ENCODE data around the gene OXT.
"Not testable (repeated sequence)": the region's sequence is repeated elsewhere in the genome, so short reads cannot be mapped to it uniquely, and the experiment has no call there.

OXT gene

DNA sequence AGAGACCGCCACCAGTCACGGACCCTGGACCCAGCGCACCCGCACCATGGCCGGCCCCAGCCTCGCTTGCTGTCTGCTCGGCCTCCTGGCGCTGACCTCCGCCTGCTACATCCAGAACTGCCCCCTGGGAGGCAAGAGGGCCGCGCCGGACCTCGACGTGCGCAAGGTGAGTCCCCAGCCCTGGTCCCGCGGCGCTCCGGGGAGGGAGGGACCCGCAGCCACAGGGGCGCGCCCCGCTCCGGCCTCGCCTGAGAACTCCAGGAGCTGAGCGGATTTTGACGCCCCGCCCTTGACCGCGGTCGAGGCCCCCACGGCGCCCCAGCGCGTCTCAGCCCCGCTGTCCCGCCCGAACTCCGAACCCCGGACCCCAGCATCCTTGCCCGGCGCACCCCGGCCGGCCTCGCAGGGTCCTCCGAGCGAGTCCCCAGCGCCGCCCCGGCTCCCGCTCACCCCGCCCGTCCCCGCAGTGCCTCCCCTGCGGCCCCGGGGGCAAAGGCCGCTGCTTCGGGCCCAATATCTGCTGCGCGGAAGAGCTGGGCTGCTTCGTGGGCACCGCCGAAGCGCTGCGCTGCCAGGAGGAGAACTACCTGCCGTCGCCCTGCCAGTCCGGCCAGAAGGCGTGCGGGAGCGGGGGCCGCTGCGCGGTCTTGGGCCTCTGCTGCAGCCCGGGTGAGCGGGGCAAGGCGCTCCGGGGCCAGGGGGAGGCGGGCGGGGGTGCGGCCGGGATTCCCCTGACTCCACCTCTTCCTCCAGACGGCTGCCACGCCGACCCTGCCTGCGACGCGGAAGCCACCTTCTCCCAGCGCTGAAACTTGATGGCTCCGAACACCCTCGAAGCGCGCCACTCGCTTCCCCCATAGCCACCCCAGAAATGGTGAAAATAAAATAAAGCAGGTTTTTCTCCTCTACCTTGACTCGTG, at the start of gene OXT:
TSS of gene OXT (plus strand) at position 11 of the 920 bp plus-strand sequence. CDS start at position 47, 36 bp downstream.
- no peak for DNase-seq

DNA sequence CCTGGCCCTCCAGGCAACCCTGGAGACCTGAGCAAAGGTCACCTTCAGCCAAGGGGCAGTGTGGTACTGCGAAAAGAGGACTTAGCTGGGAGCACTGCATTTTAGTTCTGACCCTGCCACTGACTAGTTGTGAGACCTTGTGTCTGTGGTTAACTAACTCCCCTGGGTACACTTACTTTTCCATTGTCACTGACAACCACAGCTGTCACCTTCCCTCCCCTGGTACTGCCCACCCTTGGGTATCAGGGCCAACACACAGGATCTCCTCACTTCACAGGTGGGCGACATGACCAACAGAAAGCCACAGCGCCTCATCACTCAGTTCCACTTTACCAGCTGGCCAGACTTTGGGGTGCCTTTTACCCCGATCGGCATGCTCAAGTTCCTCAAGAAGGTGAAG, 49.6 kb upstream of the OXT start:
- no peak for DNase-seq

DNA sequence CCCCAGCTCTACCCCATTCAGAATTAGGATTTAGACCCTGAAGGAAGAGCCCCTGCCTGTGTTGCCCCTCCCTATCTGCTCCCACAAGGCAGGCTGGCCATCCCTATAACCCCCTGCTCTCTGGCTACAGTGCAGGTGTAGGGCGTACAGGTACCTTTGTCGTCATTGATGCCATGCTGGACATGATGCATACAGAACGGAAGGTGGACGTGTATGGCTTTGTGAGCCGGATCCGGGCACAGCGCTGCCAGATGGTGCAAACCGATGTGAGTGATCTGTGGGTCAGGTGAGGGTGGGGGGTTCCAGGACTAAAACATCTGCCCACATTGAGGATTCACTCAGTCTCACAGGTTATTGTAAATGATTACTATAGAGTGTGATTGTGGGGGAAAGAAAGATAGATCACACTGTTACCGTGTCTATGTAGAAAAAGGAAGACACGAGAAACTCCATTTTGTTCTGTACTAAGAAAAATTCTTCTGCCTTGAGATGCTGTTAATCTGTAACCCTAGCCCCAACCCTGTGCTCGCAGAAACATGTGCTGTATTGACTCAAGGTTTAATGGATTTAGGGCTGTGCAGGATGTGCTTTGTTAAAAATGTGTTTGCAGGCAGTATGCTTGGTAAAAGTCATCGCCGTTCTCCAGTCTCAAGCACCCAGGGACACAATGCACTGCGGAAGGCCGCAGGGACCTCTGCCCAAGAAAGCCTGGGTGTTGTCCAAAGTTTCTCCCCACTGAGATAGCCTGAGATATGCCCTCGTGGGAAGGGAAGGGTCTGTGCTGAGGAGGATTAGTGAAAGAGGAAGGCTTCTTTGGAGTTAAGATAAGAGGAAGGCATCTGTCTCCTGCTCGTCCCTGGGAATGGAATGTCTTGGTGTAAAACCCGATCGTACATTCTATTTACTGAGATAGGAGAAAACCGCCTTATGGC, 48.6 kb upstream of the OXT start:
- DNase-seq = not testable (repeated sequence)

DNA sequence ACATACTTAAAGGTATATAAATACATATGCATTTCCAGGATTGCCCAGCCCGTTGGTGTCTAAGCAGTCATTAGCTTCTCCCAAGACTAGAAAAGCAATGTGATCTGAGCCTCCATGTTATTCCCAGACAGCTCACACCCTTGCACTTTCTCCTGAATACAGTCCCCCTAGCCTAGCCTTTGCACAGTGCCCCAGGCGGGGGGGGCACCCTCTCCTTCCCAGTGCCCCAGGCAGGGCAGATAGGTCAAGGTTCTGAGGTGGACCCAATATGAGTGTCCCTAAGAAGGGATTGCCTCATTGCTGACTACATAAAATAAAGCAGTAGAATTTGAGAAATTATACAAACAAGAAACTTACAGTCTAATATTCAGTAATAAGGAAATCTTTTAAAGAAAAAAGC, 43.4 kb upstream of the OXT start:
- no peak for DNase-seq

GRCh38 chr20:3031524-3032147, 39.8 kb upstream of the OXT start:
- no peak for DNase-seq

- no peak for DNase-seq
Measured at GRCh38 chr20:3032624-3033023, 38.8 kb upstream of the OXT start.

DNA sequence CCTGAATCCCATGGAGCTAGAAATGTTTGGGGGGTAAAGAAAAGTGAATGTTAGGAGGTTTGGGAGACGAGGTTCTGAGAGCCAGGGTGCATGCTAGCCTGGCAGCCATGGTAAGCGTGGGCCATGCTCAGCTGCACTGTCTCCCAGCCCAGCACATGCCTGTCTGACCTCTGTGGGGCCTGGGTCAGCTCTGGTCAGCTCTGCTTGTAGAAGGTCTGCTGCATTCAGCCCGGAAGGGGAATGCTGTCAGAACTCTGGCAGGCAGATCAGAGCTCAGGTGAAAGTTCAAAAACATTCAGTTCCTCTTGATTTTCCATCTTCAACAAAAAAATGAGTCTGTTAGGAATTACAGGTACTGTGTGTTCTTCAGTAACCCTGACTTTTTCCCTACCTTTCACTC, 33.8 kb upstream of the OXT start:
- no peak for DNase-seq

DNA sequence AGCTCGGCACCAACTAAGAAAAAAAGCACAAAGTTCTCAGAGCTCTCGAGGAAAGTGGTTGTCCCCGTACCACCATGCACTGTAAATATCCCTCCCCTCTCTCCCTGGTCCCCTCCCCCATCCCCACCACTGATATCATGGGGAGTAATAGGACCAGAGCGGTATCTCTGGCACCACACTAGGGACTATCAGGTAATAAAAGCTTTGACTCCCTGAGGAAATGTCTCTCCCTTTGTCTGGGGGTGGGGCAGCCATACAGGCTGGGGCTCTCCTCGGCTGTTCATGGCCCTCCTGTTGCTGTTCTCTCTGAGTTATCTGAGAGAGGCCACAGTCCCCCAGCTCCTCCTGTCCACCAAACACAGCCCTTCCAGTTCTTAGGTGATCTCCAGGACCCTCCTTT, 33.0 kb upstream of the OXT start:
- no peak for DNase-seq

GRCh38 chr20:3039426-3039825, 32.0 kb upstream of the OXT start:
- no peak for DNase-seq

DNA sequence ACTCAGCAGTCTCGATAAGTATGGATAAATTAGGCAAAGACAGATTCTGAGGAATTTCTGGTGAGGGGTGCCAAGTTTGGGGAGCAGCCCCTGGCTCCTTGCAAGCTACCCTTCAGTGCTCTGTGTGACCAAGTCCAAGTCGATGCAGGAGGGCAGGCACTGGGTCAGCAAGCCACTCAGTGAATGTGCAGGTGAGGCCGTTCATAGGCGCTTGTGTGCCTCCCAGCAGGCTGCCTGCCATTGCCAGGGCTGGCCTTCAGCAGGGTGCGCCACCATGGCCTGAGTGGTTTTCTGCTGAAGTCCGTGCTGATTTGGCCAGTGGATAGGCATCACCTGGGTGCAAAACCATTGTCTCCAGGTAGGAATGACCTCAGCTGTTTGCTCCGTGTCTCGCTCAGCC, 31.3 kb upstream of the OXT start:
- DNase-seq = no peak

DNA sequence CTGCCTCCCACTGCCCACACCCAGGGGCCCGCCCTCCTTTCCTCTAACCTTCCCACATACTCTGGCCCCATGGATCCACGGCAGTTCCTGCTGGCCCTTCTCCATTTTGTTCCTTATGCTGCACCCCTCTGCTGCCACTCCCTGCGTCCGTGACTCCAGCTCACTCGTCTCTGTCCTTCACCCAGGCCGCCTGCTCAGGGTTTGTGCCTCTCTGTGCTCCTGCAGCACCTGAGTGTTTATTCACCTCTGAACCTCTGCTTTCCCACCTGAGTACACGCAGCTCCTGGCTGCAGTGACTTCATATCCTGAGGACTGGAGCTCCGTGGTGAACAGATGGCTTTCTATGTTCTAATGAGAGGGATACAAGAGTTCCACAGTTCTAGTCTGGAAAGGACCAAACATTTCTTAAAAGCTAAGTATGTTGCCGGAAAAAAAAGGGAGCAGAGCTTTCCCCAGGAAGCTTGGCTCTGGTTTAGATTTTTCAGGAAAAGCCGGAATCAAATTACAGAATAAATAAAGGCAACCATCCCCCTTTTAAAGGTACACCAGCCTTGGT, 29.5 kb upstream of the OXT start:
- no peak for DNase-seq

DNA sequence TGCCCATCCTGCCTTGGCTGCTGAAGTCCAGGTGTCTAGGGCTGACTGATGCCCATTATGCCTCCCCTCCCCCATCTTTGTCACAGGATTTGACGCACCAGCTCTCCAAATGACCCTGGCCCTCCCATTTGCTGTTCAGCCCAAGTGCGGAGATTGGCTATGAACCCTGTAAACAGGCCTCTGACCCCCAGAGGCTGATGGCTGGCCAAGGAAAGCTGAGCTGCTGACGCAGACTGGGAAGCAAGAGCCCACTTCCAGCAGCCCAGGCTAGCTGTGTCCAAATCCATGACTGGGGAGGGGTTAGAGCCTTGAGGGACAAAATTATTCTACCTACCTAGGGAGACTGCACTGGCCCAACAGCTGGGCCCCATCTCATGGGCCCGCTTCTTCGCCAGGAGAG, 28.8 kb upstream of the OXT start:
- no peak for DNase-seq

- no peak for DNase-seq
Measured at GRCh38 chr20:3043322-3043721, 28.1 kb upstream of the OXT start, which contains the start of gene GNRH2. TSS of gene GNRH2 (plus strand) at chr20:3043622. CDS start at chr20:3044415, 793 bp downstream.

DNA sequence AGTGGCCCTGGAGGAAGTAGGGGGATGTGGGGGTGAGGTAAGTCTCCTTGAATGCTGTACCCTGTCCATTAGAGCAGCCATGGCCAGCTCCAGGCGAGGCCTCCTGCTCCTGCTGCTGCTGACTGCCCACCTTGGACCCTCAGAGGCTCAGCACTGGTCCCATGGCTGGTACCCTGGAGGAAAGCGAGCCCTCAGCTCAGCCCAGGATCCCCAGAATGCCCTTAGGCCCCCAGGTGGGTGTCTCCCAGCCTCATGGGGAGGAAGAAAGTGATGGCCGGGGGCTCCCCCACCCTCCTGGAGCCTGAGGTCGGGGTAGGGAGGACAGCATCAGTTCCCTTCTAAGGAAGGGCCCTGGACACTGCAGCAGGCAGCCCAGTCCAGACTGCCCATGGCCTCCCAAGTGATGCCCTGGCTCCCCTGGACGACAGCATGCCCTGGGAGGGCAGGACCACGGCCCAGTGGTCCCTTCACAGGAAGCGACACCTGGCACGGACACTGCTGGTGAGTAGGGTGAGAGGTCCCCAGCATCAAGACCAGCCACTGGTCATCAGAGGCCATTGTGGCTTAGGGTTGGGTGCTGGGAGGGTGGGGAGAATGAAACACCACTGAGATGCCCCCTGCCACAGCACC, 27.0 kb upstream of the OXT start:
- no peak for DNase-seq

DNA sequence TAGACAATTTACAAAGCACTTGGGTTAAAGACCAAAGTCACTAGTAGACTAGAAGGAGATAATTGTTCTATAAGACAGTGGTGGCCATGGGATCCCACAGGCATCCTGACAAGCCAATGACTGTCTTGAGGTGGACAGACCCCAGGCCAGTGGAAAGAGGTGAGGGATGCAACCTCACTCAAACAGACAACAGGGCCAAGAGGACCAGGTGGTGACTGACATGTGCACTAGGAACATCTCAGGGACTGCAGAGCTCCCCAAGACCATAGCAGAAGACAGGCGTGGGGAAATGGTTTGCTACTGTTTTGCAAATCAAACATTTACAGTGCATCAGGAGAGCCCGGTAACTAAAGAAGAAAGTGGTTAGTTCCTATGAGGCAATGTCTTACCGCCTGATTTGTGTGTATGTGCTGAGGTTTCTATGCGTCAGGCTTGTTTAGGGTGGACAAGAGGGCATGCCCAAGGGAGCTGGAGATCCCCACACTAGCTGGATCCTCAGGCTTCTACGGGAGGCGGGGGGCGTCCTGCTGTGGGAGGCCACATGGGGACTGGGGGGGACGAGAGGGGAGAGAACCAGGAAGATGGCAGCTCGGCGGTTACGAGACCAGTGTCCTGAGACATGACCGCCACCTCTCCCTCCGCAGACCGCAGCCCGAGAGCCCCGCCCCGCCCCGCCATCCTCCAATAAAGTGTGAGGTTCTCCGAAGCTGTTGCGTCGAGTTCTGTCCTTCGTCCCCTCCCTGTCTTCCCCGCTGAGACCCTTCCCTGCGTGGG, 26.2 kb upstream of the OXT start:
- peak; percentile 75 for DNase-seq

GRCh38 chr20:3045816-3046676, 25.4 kb upstream of the OXT start, which contains the start of gene MRPS26:
TSS of gene MRPS26 (plus strand) at chr20:3046052. CDS start at chr20:3046069, 17 bp downstream.
- peak; percentile 75 for DNase-seq

DNA sequence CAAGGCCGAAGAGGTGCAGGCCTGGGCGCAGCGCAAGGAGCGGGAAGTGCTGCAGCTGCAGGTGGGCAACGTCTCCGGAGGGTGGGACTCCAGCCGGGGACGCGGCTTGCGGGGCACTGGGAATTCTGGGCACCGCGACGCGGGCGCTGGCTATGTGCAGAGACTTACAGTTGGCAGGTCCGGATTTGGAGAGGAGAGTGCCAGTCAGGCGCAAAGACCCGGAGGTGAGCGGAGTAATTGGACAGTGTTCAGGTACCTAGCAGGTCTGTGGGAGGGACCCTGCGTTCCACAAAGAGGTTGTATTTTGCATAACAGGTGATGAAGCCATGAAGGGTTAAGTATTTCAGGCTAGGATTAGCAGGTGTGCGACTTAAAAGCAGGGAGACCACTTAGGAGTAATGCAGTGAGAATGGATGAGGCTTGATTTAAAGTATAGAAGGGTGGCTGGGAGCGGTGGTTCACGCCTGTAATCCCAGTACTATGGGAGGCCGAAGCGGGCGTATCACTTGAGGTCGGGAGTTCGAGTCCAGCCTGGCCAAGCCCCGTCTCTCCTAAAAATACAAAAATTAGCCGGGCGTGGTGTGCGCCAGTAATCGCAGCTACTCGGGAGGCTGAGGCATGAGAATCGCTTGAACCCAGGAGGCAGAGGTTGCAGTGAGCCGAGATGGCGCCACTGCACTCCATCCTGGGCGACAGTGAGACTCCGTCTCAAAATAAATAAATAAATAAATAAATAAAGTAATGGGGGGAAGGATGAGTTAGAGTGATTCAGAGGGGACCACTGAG, 24.6 kb upstream of the OXT start:
- DNase-seq = no peak

DNA sequence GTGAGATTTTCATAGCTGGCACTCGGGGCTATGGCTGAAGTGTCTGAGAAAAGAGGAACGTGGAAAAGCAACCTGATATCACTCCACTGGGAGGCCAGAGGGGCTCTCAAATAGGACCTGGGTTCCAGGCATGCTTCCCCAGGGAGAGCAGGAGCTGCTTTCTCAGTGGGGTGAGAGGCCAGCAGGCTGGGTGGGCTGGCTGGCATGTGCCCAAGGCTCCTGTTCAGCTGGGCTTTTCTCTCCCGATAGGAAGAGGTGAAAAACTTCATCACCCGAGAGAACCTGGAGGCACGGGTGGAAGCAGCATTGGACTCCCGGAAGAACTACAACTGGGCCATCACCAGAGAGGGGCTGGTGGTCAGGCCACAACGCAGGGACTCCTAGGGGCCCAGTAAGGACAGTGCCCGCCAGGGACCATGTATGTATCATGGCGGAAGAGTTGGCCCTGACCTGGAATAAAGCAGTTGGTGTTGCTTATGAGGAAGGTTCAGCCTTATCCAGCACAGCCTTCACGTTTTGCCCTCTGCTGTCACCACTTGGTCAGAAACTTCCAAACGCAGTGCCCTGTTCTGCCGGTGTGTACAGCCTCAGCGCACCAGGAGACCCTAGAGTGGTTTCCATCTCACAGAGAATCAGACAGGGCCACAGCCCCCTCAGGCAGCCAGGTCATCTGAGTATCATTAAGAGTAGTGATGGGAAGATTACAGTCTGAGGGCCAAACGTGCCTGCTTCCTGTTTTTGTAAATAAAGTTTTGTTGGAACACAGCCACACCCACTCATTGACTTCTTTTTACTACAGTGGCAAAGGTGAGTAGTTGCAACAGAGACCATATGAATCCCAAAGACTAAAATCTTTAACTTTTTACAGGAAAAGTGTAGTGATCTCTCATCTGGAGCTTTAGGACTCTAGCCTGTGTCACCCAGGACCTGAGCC, 23.7 kb upstream of the OXT start:
- no peak for DNase-seq
